Stimulated activated CD4-positive, alpha-beta T cell treated with anti-CD3 and anti-CD28 coated beads, Interleukin-12 subunit alpha, Interleukin-12 subunit beta, amount 100 ng/mL, for 48 hours (primary cell): ENCODE data around the gene ADAMTS14.

Experiments used
- DNase-seq, 3 donors: peaks; one replicate each; pipeline ENCODE4 v3.0.0-alpha.2; 2020; ENCODE audit warnings: low read depth in 2 of 3, low spot score in 1 of 3

ADAMTS14 gene

GRCh38 chr10:70674560-70675495, 2.5 kb downstream of the ADAMTS14 start:
- DNase-seq: no peak

DNA sequence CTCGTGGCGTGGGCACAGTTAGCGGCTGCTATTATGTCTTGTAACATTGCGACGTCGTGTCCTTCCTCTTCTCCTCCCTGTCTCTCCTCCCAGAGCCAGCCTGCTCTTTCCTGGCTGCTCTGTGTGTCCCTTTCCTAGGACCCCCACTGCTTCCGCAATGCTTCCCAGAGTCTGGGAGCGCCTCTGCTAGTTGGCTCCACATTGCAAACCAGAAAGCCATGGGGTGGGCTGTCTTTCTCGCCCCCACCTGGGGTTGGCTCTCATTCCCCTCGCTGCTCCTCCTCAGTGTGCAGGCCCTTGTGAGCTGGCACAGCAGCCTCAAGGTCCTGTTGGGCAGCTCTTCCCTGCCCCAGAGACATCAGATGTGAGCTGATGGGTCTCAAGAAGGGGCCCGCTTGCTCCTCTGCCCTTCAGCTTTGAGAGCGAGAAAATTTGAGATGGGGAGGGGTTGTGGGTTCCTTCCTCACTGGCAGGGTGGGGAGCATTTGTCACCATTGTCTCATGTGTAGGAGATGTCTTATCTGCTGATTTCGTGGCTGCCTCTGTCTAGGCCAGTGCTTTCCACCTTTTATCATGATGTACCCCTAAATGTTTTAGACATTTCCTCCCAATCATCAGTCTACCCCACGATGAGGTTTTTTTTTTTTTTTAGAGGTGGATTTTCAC, 3.3 kb downstream of the ADAMTS14 start:
- DNase-seq: no peak

- no peak for DNase-seq
These were observed 4.2 kb downstream of the ADAMTS14 start for GRCh38 chr10:70676511-70676910.

DNA sequence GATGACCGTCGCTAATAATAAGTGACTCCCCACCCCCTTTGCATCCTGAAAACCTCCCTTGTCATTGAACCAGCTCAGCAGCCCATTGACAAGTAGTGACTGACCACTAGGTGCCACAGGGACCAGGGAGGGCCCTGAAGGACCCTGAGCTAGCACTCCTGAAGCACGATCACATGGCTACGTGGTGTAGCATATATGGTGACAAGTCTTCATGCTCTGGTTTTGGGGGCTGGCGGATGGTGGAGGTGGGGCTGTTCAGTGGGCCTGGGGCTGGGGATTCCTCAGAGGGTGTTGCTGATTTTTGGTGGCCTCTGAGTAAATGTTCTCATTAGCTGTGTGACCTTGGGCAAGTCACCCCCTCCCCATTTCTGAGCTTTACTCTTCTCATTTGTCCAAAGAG, 4.7 kb downstream of the ADAMTS14 start:
- no peak for DNase-seq

DNA sequence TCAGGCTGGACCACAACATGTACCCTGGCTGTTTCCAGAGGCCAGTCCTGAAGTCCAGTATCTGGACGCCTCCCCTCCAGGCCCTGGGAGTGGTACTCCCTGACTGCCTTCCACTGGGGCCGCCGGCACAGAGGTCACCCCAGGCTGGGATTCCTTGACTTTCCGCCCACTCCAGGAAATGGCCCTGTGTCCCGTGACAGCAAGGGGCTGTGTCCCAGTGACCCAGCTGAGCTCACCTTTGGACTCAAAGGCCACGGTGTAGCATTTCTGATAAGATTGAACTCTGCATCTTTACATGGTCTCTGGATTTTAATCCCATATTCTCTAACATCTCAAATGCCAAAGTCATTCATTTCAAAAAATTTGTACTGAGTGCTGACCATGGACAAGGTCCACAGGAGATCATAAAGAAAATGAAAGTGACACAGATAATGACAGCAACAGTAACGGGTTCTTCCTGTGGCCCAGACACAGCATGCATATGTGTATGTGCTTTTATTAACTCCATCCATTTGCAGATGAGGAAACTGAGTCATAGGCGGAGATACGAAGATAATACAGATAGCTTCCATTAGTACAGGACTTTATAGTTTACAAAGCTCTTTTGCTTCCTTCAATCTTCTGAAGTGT, 5.4 kb downstream of the ADAMTS14 start:
- DNase-seq: no peak

- DNase-seq: no peak
These were observed 5.9 kb downstream of the ADAMTS14 start for GRCh38 chr10:70678250-70678635.

GRCh38 chr10:70678757-70679489, 6.6 kb downstream of the ADAMTS14 start:
- DNase-seq: no peak

DNA sequence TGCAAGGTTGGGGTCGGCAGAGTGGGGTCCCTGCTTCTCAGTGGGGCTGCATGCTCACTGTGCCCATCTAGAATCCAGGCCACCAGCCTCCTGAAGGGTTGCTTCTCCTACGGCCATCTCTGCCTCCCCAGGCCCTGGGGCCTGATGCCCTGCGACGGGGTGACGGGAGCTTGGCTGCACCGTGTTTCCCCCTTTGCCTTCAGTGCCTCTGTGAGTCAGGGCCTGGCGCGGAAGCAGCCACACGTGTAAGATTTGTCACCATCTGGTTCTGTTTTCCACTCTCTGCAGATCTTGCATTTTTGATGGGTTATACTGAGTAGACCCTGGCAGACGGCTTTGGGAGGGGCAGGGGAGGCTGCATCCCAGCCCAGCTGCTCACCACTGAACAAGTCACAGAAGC, 7.2 kb downstream of the ADAMTS14 start:
- no peak for DNase-seq

GRCh38 chr10:70680899-70681730, 8.8 kb downstream of the ADAMTS14 start:
- no peak for DNase-seq

DNA sequence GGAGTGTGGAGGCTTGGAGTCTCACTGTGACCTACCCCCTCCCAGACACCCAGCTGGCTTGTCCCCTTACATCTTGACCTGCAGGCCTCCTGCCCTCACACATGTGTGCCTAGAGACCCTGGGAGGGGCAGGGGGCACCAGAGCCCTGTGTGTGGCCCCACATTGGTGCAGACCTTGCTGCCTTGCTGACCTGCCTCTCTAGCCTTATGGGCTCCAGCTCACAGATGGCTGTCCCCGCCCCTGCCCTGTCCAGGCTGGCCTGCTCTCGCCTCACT, 9.4 kb downstream of the ADAMTS14 start:
- DNase-seq: no peak

DNA sequence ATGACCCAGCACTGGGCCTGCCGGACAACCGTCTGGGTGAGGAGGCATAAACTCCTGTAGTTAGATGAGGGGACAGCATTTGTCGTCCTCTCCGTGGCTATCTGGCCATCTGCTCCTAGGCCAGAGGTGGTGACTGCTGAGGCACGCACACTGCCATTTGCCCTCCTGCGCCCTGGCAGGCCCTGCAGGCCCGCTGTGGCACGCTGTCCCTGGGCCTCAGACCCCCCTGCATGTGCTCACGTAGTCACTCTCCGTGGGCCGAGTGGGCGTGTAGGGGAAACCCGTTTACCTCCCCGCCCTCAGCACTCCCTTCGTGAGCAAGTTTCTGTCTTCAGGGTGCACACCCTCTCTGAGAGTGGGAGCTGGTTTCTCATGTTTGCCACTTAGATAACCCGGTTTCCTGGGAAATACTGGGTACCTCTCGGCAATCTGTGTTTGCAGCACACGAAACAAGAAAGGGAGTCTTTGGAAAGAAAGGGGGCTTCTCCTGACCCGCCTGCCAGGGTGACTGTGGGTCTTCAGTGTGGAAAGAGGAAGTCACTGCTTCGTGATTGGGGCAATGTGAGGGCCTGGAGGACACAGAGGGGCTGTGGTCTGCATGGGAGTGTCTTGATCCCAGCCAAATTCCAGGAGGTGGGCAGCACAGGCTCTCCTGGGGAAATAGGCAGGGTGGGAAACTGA, 10.8 kb downstream of the ADAMTS14 start:
- no peak for DNase-seq

- DNase-seq: no peak
These were observed 11.3 kb downstream of the ADAMTS14 start for GRCh38 chr10:70683601-70683934.

GRCh38 chr10:70683940-70684339, 11.6 kb downstream of the ADAMTS14 start:
- DNase-seq: no peak

DNA sequence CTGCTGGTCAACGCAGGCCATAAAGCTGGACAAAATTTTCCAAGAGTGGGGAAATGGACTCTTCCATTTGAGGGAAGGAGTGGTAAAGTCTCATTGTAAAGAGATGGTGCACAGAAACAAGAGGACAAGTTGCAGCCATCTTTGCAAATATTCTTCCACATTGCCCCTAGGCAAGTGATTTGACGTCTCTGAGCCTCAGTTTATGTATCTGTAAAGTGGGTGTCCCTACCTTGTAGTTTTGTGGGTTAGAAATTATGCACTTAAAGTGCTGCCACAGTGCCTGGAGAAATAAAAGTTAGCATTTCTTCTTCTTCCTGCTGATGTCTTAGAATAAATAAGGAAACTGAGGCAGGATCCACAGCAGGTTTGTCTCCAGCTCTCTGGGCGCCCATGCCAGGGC, 12.1 kb downstream of the ADAMTS14 start:
- no peak for DNase-seq

DNA sequence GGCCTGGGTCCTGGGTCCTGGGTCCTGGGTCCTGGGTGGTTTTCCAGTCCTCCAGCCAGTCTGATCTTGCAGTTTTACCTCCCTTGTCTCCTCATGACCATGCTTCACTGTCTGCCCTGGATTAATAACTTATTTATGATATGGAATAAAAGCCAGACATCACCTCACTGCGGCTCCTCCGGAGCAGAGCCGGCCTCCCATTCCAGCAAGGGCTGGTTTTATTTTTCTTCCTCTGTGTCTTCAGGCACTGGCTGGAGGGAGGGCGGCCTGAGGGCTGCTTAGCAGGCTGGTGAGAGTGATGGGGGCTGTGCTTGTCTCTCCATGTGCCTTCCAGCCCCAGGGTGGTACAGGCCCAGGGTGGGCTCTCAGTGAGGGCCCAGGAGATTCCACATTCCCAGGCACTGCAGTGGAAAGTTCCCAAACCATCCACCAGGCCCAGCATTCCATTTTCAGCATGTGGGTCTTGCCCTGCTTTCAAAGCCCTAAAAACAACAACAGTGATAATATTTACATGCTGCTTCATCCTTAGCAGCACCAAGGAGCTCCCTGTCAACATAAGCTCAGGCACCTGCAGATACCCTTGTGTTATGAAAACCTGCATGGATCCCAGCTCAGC, 12.6 kb downstream of the ADAMTS14 start:
- no peak for DNase-seq

DNA sequence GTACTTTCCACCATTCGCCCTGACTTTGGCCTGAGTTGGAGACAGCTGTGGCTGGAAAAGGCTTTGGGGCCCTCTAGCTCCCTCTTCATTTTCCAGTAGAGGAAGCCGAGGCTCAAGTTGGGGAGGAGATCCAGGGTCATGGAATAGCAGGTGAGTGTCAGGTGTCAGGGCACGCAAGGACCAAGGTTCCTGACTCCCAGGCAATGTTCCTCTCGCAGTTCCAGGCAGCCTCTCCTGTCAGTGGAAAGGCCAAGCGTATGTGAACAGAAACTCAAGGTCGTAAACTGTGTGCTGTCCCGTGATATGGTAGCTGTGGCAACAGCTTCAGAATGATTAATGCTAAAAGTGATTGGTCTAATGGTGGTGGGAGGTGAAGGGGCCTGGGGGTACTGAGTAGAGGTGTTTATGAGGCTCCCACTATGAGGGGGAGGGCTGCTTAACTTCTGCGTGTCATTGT, 13.2 kb downstream of the ADAMTS14 start:
- DNase-seq: no peak

- DNase-seq: no peak
These were observed 16.5 kb downstream of the ADAMTS14 start for GRCh38 chr10:70688828-70689227.

- DNase-seq: no peak
These were observed 17.4 kb downstream of the ADAMTS14 start for GRCh38 chr10:70689661-70690060.

GRCh38 chr10:70690589-70690988, 18.3 kb downstream of the ADAMTS14 start:
- DNase-seq: no peak

DNA sequence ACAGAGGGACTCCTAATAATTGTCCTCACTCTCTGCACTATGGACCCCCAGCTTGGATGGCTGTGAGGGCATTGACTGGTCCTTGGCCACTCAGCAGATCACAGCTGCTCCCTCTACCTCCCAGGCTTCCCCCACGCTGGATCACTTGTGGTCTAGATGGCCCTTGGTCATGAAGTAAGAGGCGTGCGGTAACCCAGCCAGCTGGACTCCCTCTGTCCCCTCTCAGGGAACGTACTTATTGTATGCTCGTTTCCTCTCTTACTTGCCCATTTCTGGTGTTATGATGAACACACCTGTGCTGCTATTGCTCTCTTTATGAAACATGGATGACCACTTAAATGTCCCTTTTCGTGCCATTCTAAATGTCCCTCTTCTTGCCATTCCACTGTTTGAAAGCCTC, 19.3 kb downstream of the ADAMTS14 start:
- no peak for DNase-seq
